ENCODE measurements around the gene ZNF160. TPM values are rescaled to one million over a fixed set of nuclear protein-coding genes. Genes with fewer than 3 reads are reported as not detected.
A peak's percentile ranks its signal among the peaks of the same experiment; 100 is the strongest.

Gene ZNF160
- total and polyA plus RNA-seq, 2 of the 4 experiments (the other 2 are of a cell fraction): 22.6 to 26.9 TPM

GRCh38 chr19:53055117-53055516, 48.1 kb downstream of the ZNF160 start:
- intact Hi-C loops (cut with micrococcal nuclease) (no loop called here), in situ Hi-C loops (cut with MboI; ENCODE audit: low sequenced_read_pairs) (no loop called here), dilution Hi-C loops (cut with HindIII; ENCODE audit: low sequenced_read_pairs, unreplicated experiment) (no loop called here)
- Histone ChIP-seq H3K4me1 (ENCODE audit: control insufficient read depth, insufficient read depth, low read length) (peaks cover 3% of the 10 kb centered on the region; the same call in 1 of the 2 replicates), H3K79me1 (ENCODE audit: low read depth in 1 of 2, low read length in 2 of 2) (no peaks in the 10 kb centered on the region), H4K91ac (ENCODE audit: insufficient read depth, low read depth, low read length) (no peak overlapping the region), H4K8ac (ENCODE audit: low read depth in 2 of 2, low read length in 2 of 2) (no peak overlapping the region), H2BK15ac (ENCODE audit: low read depth, low read length) (no peak overlapping the region), H3K23ac (ENCODE audit: low read depth, low read length) (no peak overlapping the region), H3K56ac (ENCODE audit: extremely low read depth, insufficient read depth, low read length) (no peak overlapping the region), H3K18ac (ENCODE audit: low read depth, low read length) (no peak overlapping the region), H2AFZ (replicated peaks; ENCODE audit: low read length, poor library complexity) (no peak overlapping the region), H2BK20ac (ENCODE audit: low read depth, low read length) (no peak overlapping the region), H3K9ac (ENCODE audit: low read depth, low read length) (no peak overlapping the region), H2BK120ac (ENCODE audit: low read depth, low read length) (no peak overlapping the region), H3K14ac (replicated peaks; ENCODE audit: low read depth, low read length) (no peak overlapping the region), H4K5ac (ENCODE audit: low read depth, low read length) (no peak overlapping the region), H3K4ac (ENCODE audit: low read depth, low read length) (no peak overlapping the region), H3K4me2 (ENCODE audit: low read depth, low read length) (peak overlapping the region; percentile 26; the same call in 1 of the 2 replicates), H3K9me3 (ENCODE audit: control insufficient read depth, insufficient read depth, low read length) (peaks cover 11% of the 10 kb centered on the region), H3K4me3 (ENCODE audit: insufficient read depth, low read depth, low read length) (no peak overlapping the region), H3K9me1 (ENCODE audit: insufficient read depth, low read length) (no peaks in the 10 kb centered on the region), H3K27ac (ENCODE audit: insufficient read depth, low read length) (no peak overlapping the region), H2BK5ac (ENCODE audit: low read depth, low read length, poor library complexity, severe bottlenecking) (peak overlapping the region; percentile 57), H3K36me3 (ENCODE audit: control insufficient read depth, insufficient read depth, low read length) (no peaks in the 10 kb centered on the region), H2AK9ac (replicated peaks; ENCODE audit: low read depth, low read length, poor library complexity) (no peak overlapping the region), H2AK5ac (ENCODE audit: low read depth, low read length) (no peak overlapping the region), H3K27me3 (ENCODE audit: control insufficient read depth, insufficient read depth, low read length) (no peaks in the 10 kb centered on the region), H4K20me1 (ENCODE audit: insufficient read depth, low read length) (no peaks in the 10 kb centered on the region)
- ATAC-seq (ENCODE audit: low read depth) (peak; percentile 72), DNase-seq (peak; percentile 21)
- BruUV-seq (replicated peaks): no TSS peak
- TF ChIP-seq CEBPB (IDR thresholded peaks at IDR 0.05; ENCODE audit: low read depth, low read length) (no peak), MAFK (IDR thresholded peaks at IDR 0.05; ENCODE audit: low read depth, low read length) (no peak), MAZ (IDR thresholded peaks at IDR 0.05; ENCODE audit: borderline replicate concordance, low read depth, low read length) (no peak), MXI1 (IDR thresholded peaks at IDR 0.05; ENCODE audit: borderline replicate concordance, low read depth, low read length) (no peak), CHD1 (IDR thresholded peaks at IDR 0.05; ENCODE audit: low read depth, low read length) (no peak), SMC3 (IDR thresholded peaks at IDR 0.05; ENCODE audit: low read depth, low read length) (no peak), POLR2A (IDR thresholded peaks at IDR 0.05; ENCODE audit: low read depth, low read length) (no peak), BHLHE40 (IDR thresholded peaks at IDR 0.05; ENCODE audit: low read depth, low read length) (no peak), RCOR1 (IDR thresholded peaks at IDR 0.05; ENCODE audit: insufficient replicate concordance, low read length) (no peak), RFX5 (IDR thresholded peaks at IDR 0.05; ENCODE audit: low read depth, low read length) (no peak), NFE2L2 (IDR thresholded peaks at IDR 0.05; ENCODE audit: low read depth, low read length) (no peak), RAD21 (IDR thresholded peaks at IDR 0.05; ENCODE audit: low read length) (no peak), ELK1 (IDR thresholded peaks at IDR 0.05; ENCODE audit: borderline replicate concordance, low read depth, low read length) (no peak), FOS (IDR thresholded peaks at IDR 0.05; ENCODE audit: low read depth, low read length) (no peak), USF2 (IDR thresholded peaks at IDR 0.05; ENCODE audit: low read depth, low read length) (no peak)
- TF ChIP-seq, protein P1, sequence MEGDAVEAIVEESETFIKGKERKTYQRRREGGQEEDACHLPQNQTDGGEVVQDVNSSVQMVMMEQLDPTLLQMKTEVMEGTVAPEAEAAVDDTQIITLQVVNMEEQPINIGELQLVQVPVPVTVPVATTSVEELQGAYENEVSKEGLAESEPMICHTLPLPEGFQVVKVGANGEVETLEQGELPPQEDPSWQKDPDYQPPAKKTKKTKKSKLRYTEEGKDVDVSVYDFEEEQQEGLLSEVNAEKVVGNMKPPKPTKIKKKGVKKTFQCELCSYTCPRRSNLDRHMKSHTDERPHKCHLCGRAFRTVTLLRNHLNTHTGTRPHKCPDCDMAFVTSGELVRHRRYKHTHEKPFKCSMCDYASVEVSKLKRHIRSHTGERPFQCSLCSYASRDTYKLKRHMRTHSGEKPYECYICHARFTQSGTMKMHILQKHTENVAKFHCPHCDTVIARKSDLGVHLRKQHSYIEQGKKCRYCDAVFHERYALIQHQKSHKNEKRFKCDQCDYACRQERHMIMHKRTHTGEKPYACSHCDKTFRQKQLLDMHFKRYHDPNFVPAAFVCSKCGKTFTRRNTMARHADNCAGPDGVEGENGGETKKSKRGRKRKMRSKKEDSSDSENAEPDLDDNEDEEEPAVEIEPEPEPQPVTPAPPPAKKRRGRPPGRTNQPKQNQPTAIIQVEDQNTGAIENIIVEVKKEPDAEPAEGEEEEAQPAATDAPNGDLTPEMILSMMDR (conservative IDR thresholded peaks at IDR 0.05; ENCODE audit: low read depth, low read length): no peak
- ChIA-PET POLR2A (ENCODE audit: unreplicated experiment) (no interaction called here), CTCF (no interaction called here)
- no CpG with 5 or more reads among the region's 2 CpGs for WGBS, 2 experiments (ENCODE audit: extremely low coverage in 2 of 2, insufficient read length in 1 of 2)
